ENCODE results near the gene ST3GAL3. TPM values are rescaled to one million over a fixed set of nuclear protein-coding genes. Genes with fewer than 3 reads are reported as not detected.

ST3GAL3 gene
- 13.3 TPM for polyA plus RNA-seq (2013, experiment 1 of 2; ENCODE audit: insufficient read length)
- polyA plus RNA-seq (2013, experiment 2 of 2; ENCODE audit: insufficient read length): 13.1 TPM

GRCh38 chr1:43707190-43708001 lies at the start of gene ST3GAL3:
TSS of gene ST3GAL3 (plus strand) at chr1:43707536. CDS start at chr1:43736263, 28,727 bp downstream.
- peak; percentile 91 for DNase-seq

GRCh38 chr1:43659212-43660166 lies 47.8 kb upstream of the ST3GAL3 start:
- no peak for DNase-seq

GRCh38 chr1:43660355-43660754 lies 47.0 kb upstream of the ST3GAL3 start:
- no peak for DNase-seq

GRCh38 chr1:43664369-43664768 lies 43.0 kb upstream of the ST3GAL3 start:
- no peak for DNase-seq

GRCh38 chr1:43666608-43667007 lies 40.7 kb upstream of the ST3GAL3 start:
- DNase-seq: no peak

- peak; percentile 21 for DNase-seq
Measured at GRCh38 chr1:43668956-43669355, 38.4 kb upstream of the ST3GAL3 start.

GRCh38 chr1:43669878-43670277 lies 37.5 kb upstream of the ST3GAL3 start:
- DNase-seq: no peak

- no peak for DNase-seq
Measured at GRCh38 chr1:43671193-43671592, 36.1 kb upstream of the ST3GAL3 start.

- DNase-seq: peak; percentile 53
Measured at GRCh38 chr1:43671626-43672330, 35.6 kb upstream of the ST3GAL3 start.

- no peak for DNase-seq
Measured at GRCh38 chr1:43673261-43673660, 34.1 kb upstream of the ST3GAL3 start.

- no peak for DNase-seq
Measured at GRCh38 chr1:43678940-43679339, 28.4 kb upstream of the ST3GAL3 start.

GRCh38 chr1:43683560-43683959 lies 23.8 kb upstream of the ST3GAL3 start:
- no peak for DNase-seq

- DNase-seq: no peak
Measured at GRCh38 chr1:43686801-43687200, 20.5 kb upstream of the ST3GAL3 start.

GRCh38 chr1:43687301-43688108 lies 19.8 kb upstream of the ST3GAL3 start:
- peak; percentile 32 for DNase-seq

GRCh38 chr1:43688109-43688387 lies 19.3 kb upstream of the ST3GAL3 start:
- no peak for DNase-seq

- peak; percentile 20 for DNase-seq
Measured at GRCh38 chr1:43688594-43689000, 18.7 kb upstream of the ST3GAL3 start.

- no peak for DNase-seq
Measured at GRCh38 chr1:43689289-43689688, 18.0 kb upstream of the ST3GAL3 start.

- no peak for DNase-seq
Measured at GRCh38 chr1:43691871-43692815, 15.2 kb upstream of the ST3GAL3 start.

GRCh38 chr1:43693371-43693770 lies 14.0 kb upstream of the ST3GAL3 start:
- no peak for DNase-seq

GRCh38 chr1:43699281-43699680 lies 8.1 kb upstream of the ST3GAL3 start:
- no peak for DNase-seq

- no peak for DNase-seq
Measured at GRCh38 chr1:43703836-43704235, 3.5 kb upstream of the ST3GAL3 start.

Measured in fibroblast of skin of scalp (primary cell).